Peyer's patch (tissue), 4 donors: ENCODE data around the gene SCRN2.

Experiments used
- CTCF ChIP-seq, 6 experiments: fragments of 450-650 bp in 4 of 6; fragments of 200-600 bp in 2 of 6; sonication (generic) in 1 of 6; IDR thresholded peaks; one replicate each; pipeline ENCODE4 v1.5.1; 2017 to 2019; ENCODE audit warnings: antibody characterized with exemption in 6 of 6, mild to moderate bottlenecking in 3 of 6, moderate library complexity in 1 of 6
- POLR2A ChIP-seq, 2 donors: fragments of 450-650 bp; IDR thresholded peaks; one replicate each; pipeline ENCODE4 v1.5.1; 2017; ENCODE audit warnings: antibody characterized with exemption in 2 of 2, mild to moderate bottlenecking in 2 of 2, moderate library complexity in 2 of 2

GRCh38 chr17:47862621-47863440 is 21.8 kb upstream of the SCRN2 start:
- no peak for TF ChIP-seq CTCF (IDR thresholded peaks at IDR 0.05)
- peak in 1 of 2 donors; percentile 10 for TF ChIP-seq POLR2A (IDR thresholded peaks at IDR 0.05)
